GM23248 (cell line): Measurements from ENCODE around the gene RABL3. TPM values are rescaled to one million over a fixed set of nuclear protein-coding genes. Genes with fewer than 3 reads are reported as not detected.

Experiments
- DNase-seq: peaks from one replicate; pipeline ENCODE4 v3.0.0-alpha.2; 2015
- H2AFZ ChIP-seq: fragments of 200-600 bp; sonication (generic); 2 replicates; pipeline ENCODE4 v1.6.1; 2016; ENCODE audit warnings: antibody characterized with exemption
- H3F3A ChIP-seq: fragments of 200-600 bp; sonication (generic); 2 replicates; pipeline ENCODE4 v1.6.1; 2016; ENCODE audit warnings: mild to moderate bottlenecking, antibody characterized with exemption, mixed run types; ENCODE audit not compliant: insufficient read depth
- H3K27ac ChIP-seq: fragments of 200-600 bp; sonication (generic); 2 replicates; pipeline ENCODE4 v1.5.1; 2016; ENCODE audit warnings: mild to moderate bottlenecking
- H3K27me3 ChIP-seq: fragments of 200-600 bp; sonication (generic); replicated peaks from 2 replicates; pipeline ENCODE4 v1.6.1; 2016; ENCODE audit warnings: mild to moderate bottlenecking; ENCODE audit not compliant: insufficient read depth
- H3K36me3 ChIP-seq: fragments of 200-600 bp; sonication (generic); 2 replicates; pipeline ENCODE4 v1.6.1; 2016; ENCODE audit warnings: low read depth, mild to moderate bottlenecking
- H3K4me1 ChIP-seq: fragments of 200-600 bp; sonication (generic); 2 replicates; pipeline ENCODE4 v1.6.1; 2016; ENCODE audit warnings: mild to moderate bottlenecking; ENCODE audit not compliant: insufficient read depth
- H3K4me2 ChIP-seq: fragments of 200-600 bp; sonication (generic); one replicate; pipeline ENCODE4 v1.6.1; 2016; ENCODE audit warnings: mild to moderate bottlenecking; ENCODE audit not compliant: unreplicated experiment
- H3K4me3 ChIP-seq: fragments of 200-600 bp; sonication (generic); 2 replicates; pipeline ENCODE4 v1.5.1; 2016; ENCODE audit warnings: mild to moderate bottlenecking
- H3K79me2 ChIP-seq: fragments of 200-600 bp; sonication (generic); 2 replicates; pipeline ENCODE4 v1.6.1; 2016; ENCODE audit warnings: mild to moderate bottlenecking; ENCODE audit not compliant: insufficient read depth
- H3K9ac ChIP-seq: fragments of 200-600 bp; sonication (generic); 2 replicates; pipeline ENCODE4 v1.6.1; 2016; ENCODE audit warnings: mild to moderate bottlenecking
- H3K9me2 ChIP-seq: fragments of 200-600 bp; sonication (generic); 2 replicates; pipeline ENCODE4 v1.6.1; 2016; ENCODE audit warnings: mixed run types, mild to moderate bottlenecking, moderate library complexity; ENCODE audit not compliant: insufficient read depth
- H3K9me3 ChIP-seq: fragments of 200-600 bp; sonication (generic); one replicate; pipeline ENCODE4 v1.6.1; 2017; ENCODE audit warnings: low read depth
- H4K20me1 ChIP-seq: fragments of 200-600 bp; sonication (generic); 2 replicates; pipeline ENCODE4 v1.6.0; 2016; ENCODE audit not compliant: insufficient read depth
- EZH2 ChIP-seq: fragments of 200-600 bp; sonication (generic); IDR thresholded peaks from 2 replicates; pipeline ENCODE4 v1.6.1; 2018; ENCODE audit warnings: antibody characterized with exemption, mild to moderate bottlenecking; ENCODE audit not compliant: insufficient read depth, poor library complexity, severe bottlenecking
- EZH2phosphoT487 ChIP-seq: fragments of 200-600 bp; sonication (generic); IDR thresholded peaks from 2 replicates; pipeline ENCODE4 v1.6.1; 2018; ENCODE audit warnings: antibody characterized with exemption, moderate library complexity, mild to moderate bottlenecking, low read depth; ENCODE audit not compliant: insufficient read depth
- WGBS, 2 experiments: methylation state at CpG; one replicate each; pipeline ENCODE4 v1.1.6; 2015 to 2017; ENCODE audit warnings: low lambda C conversion rate in 2 of 2, low coverage in 1 of 2; ENCODE audit errors: missing lambda C conversion rate in 2 of 2; 5-methylcytosine and 5-hydroxymethylcytosine counted together
- in situ Hi-C: fragments of 300-500 bp; cut with MboI; formaldehyde crosslinking; loops from 2 replicates; pipeline ENCODE4 v1.15.0; 2020
- polyA plus RNA-seq: library from polyadenylated mRNA; unstranded; fragments of >200 nt; fragmentation: Nextera tagmentation; extraction: Ambion mirVana; gene quantifications from 2 replicates; pipeline ENCODE4 v1.2.1, GENCODE V29; 2016
- total RNA-seq: library from RNA; depleted of rRNA; stranded (reverse); fragments of >200 nt; shearing (Covaris generic); gene quantifications from 2 replicates; pipeline ENCODE4 v1.2.3, GENCODE V29; 2014

The RABL3 gene
- total and polyA plus RNA-seq, 2 experiments from 2014 or later: 17.2 to 27.4 TPM

GRCh38 chr3:120652281-120652680, 90.0 kb downstream of the RABL3 start:
- Histone ChIP-seq H3F3A (no peaks in the 10 kb centered on the region), H3K4me1 (peaks cover 14% of the 10 kb centered on the region), H3K9me3 (no peaks in the 10 kb centered on the region), H3K9ac (no peak overlapping the region), H2AFZ (no peak overlapping the region), H3K4me2 (no peak overlapping the region), H3K79me2 (no peaks in the 10 kb centered on the region), H3K36me3 (no peaks in the 10 kb centered on the region), H3K27me3 (no peaks in the 10 kb centered on the region), H3K4me3 (no peak overlapping the region), H4K20me1 (no peaks in the 10 kb centered on the region), H3K27ac (no peak overlapping the region), H3K9me2 (no peaks in the 10 kb centered on the region)
- TF ChIP-seq EZH2phosphoT487 (no peak), EZH2 (no peak)
- DNase-seq: no peak
- in situ Hi-C loops: no loop called here
- WGBS, 2 experiments: 29 to 41% methylated on average over 3 of the region's 3 CpGs

- 54 to 72% methylated on average over 2 of the region's 2 CpGs for WGBS, 2 experiments
- TF ChIP-seq EZH2phosphoT487 (no peak), EZH2 (no peak)
- no peak overlapping the region for H2AFZ ChIP-seq
- no peak for DNase-seq
- peaks cover 20% of the 10 kb centered on the region for H3K4me1 ChIP-seq
- H3K27ac ChIP-seq: no peak overlapping the region
- H3K27me3 ChIP-seq: no peaks in the 10 kb centered on the region
- no peaks in the 10 kb centered on the region for H3K9me3 ChIP-seq
- no peaks in the 10 kb centered on the region for H3K36me3 ChIP-seq
- no peaks in the 10 kb centered on the region for H4K20me1 ChIP-seq
- no peak overlapping the region for H3K9ac ChIP-seq
- no peaks in the 10 kb centered on the region for H3K9me2 ChIP-seq
- no peak overlapping the region for H3K4me3 ChIP-seq
- H3K79me2 ChIP-seq: no peaks in the 10 kb centered on the region
- in situ Hi-C loops: no loop called here
- H3K4me2 ChIP-seq: no peak overlapping the region
- peaks cover 6% of the 10 kb centered on the region; the same call in 1 of the 2 replicates for H3F3A ChIP-seq
These were observed 92.0 kb downstream of the RABL3 start for GRCh38 chr3:120650311-120650710.

GRCh38 chr3:120649830-120650233, 92.5 kb downstream of the RABL3 start:
- Histone ChIP-seq H3K36me3 (no peaks in the 10 kb centered on the region), H3K27me3 (no peaks in the 10 kb centered on the region), H3K9me3 (no peaks in the 10 kb centered on the region), H3K4me1 (peaks cover 25% of the 10 kb centered on the region), H2AFZ (no peak overlapping the region), H3K9ac (no peak overlapping the region), H3K4me2 (no peak overlapping the region), H3K27ac (no peak overlapping the region), H3F3A (peaks cover 7% of the 10 kb centered on the region; the same call in 1 of the 2 replicates), H3K9me2 (no peaks in the 10 kb centered on the region), H4K20me1 (no peaks in the 10 kb centered on the region), H3K4me3 (no peak overlapping the region), H3K79me2 (no peaks in the 10 kb centered on the region)
- TF ChIP-seq EZH2 (no peak), EZH2phosphoT487 (no peak)
- in situ Hi-C loops: no loop called here
- 59 to 63% methylated on average over 3 of the region's 3 CpGs for WGBS, 2 experiments
- DNase-seq: no peak

GRCh38 chr3:120648290-120648689, 94.0 kb downstream of the RABL3 start:
- 76 to 79% methylated on average over 5 of the region's 5 CpGs for WGBS, 2 experiments
- no peaks in the 10 kb centered on the region for H3K9me2 ChIP-seq
- H3K36me3 ChIP-seq: no peaks in the 10 kb centered on the region
- in situ Hi-C loops: no loop called here
- no peak overlapping the region for H3K4me2 ChIP-seq
- peaks cover 7% of the 10 kb centered on the region; the same call in 1 of the 2 replicates for H3F3A ChIP-seq
- no peak overlapping the region for H3K27ac ChIP-seq
- no peaks in the 10 kb centered on the region for H4K20me1 ChIP-seq
- H3K79me2 ChIP-seq: no peaks in the 10 kb centered on the region
- no peak overlapping the region for H3K4me3 ChIP-seq
- DNase-seq: peak; percentile 35
- H3K27me3 ChIP-seq: no peaks in the 10 kb centered on the region
- peaks cover 29% of the 10 kb centered on the region for H3K4me1 ChIP-seq
- TF ChIP-seq EZH2 (no peak), EZH2phosphoT487 (no peak)
- H3K9me3 ChIP-seq: no peaks in the 10 kb centered on the region
- H2AFZ ChIP-seq: no peak overlapping the region
- H3K9ac ChIP-seq: no peak overlapping the region

- no peak overlapping the region for H3K27ac ChIP-seq
- 73 to 76% methylated on average over 5 of the region's 5 CpGs for WGBS, 2 experiments
- in situ Hi-C loops: no loop called here
These were observed 95.4 kb downstream of the RABL3 start for GRCh38 chr3:120646771-120647432.

More at GRCh38 chr3:120646771-120647432, 95.4 kb downstream of the RABL3 start:
- no peaks in the 10 kb centered on the region for H4K20me1 ChIP-seq
- H3K9me3 ChIP-seq: no peaks in the 10 kb centered on the region
- TF ChIP-seq EZH2phosphoT487 (no peak), EZH2 (no peak)
- H3F3A ChIP-seq: peaks cover 7% of the 10 kb centered on the region; the same call in 1 of the 2 replicates
- no peak overlapping the region for H2AFZ ChIP-seq
- no peaks in the 10 kb centered on the region for H3K79me2 ChIP-seq
- peaks cover 39% of the 10 kb centered on the region for H3K4me1 ChIP-seq
- H3K9me2 ChIP-seq: no peaks in the 10 kb centered on the region
- no peak overlapping the region for H3K4me3 ChIP-seq
- H3K4me2 ChIP-seq: no peak overlapping the region
- H3K9ac ChIP-seq: no peak overlapping the region
- no peaks in the 10 kb centered on the region for H3K36me3 ChIP-seq
- H3K27me3 ChIP-seq: no peaks in the 10 kb centered on the region
- DNase-seq: no peak
